GM23338 (cell line): ENCODE measurements around the gene MOSMO. TPM values are rescaled to one million over a fixed set of nuclear protein-coding genes. Genes with fewer than 3 reads are reported as not detected.

Experiments
- ATAC-seq: fragments of 200-7000 bp; cut with Tn5 transposase; 3 replicates; pipeline ENCODE4 v1.9.1; 2020
- DNase-seq: peaks from one replicate; pipeline ENCODE4 v3.0.0-alpha.2; 2015; ENCODE audit warnings: low spot score
- H2AFZ ChIP-seq: fragments of 200-600 bp; sonication (generic); 2 replicates; pipeline ENCODE4 v1.8.0; 2016; ENCODE audit warnings: antibody characterized with exemption, mild to moderate bottlenecking, moderate library complexity
- H3F3A ChIP-seq: fragments of 200-600 bp; sonication (generic); replicated peaks from 2 replicates; pipeline ENCODE4 v1.8.0; 2017; ENCODE audit warnings: antibody characterized with exemption, mixed run types, low read depth
- H3K27ac ChIP-seq: fragments of 200-600 bp; sonication (generic); 2 replicates; pipeline ENCODE4 v1.6.1; 2016; ENCODE audit warnings: low read depth
- H3K27me3 ChIP-seq: fragments of 200-600 bp; sonication (generic); 2 replicates; pipeline ENCODE4 v1.8.0; 2016; ENCODE audit warnings: mild to moderate bottlenecking, mixed run types, moderate library complexity; ENCODE audit not compliant: insufficient read depth
- H3K36me3 ChIP-seq: fragments of 200-600 bp; sonication (generic); 2 replicates; pipeline ENCODE4 v1.8.0; 2016; ENCODE audit warnings: mild to moderate bottlenecking; ENCODE audit not compliant: insufficient read depth
- H3K4me1 ChIP-seq: fragments of 200-600 bp; sonication (generic); 2 replicates; pipeline ENCODE4 v1.8.0; 2016; ENCODE audit warnings: mild to moderate bottlenecking, moderate library complexity; ENCODE audit not compliant: insufficient read depth
- H3K4me2 ChIP-seq: fragments of 200-600 bp; sonication (generic); 2 replicates; pipeline ENCODE4 v1.7.1; 2017; ENCODE audit warnings: mixed run types
- H3K4me3 ChIP-seq: fragments of 200-600 bp; sonication (generic); 2 replicates; pipeline ENCODE4 v1.6.1; 2016; ENCODE audit warnings: mixed run types
- H3K79me2 ChIP-seq: fragments of 200-600 bp; sonication (generic); replicated peaks from 2 replicates; pipeline ENCODE4 v1.8.0; 2017; ENCODE audit warnings: mild to moderate bottlenecking; ENCODE audit not compliant: insufficient read depth
- H3K9me2 ChIP-seq: fragments of 200-600 bp; sonication (generic); 2 replicates; pipeline ENCODE4 v1.8.0; 2017; ENCODE audit not compliant: insufficient read depth
- H4K20me1 ChIP-seq: fragments of 200-600 bp; sonication (generic); replicated peaks from 2 replicates; pipeline ENCODE4 v1.8.0; 2017; ENCODE audit warnings: mild to moderate bottlenecking; ENCODE audit not compliant: insufficient read depth
- H3K27ac Mint-ChIP-seq: 2 replicates; pipeline ENCODE4 v1.8.0; 2020; ENCODE audit warnings: inconsistent platforms, mild to moderate bottlenecking, moderate library complexity, mixed read lengths
- H3K27me3 Mint-ChIP-seq: 3 replicates; pipeline ENCODE4 v1.8.0; 2022; ENCODE audit warnings: low read depth, mild to moderate bottlenecking, moderate library complexity, mixed read lengths, inconsistent platforms; ENCODE audit not compliant: insufficient read depth, poor library complexity
- H3K36me3 Mint-ChIP-seq: 3 replicates; pipeline ENCODE4 v1.8.0; 2021; ENCODE audit warnings: low read depth, mild to moderate bottlenecking, inconsistent platforms, moderate library complexity, mixed read lengths
- H3K4me1 Mint-ChIP-seq: 3 replicates; pipeline ENCODE4 v1.8.0; 2020; ENCODE audit warnings: mild to moderate bottlenecking, inconsistent platforms, mixed read lengths
- H3K4me3 Mint-ChIP-seq: 3 replicates; pipeline ENCODE4 v1.8.0; 2021; ENCODE audit warnings: moderate library complexity, mild to moderate bottlenecking, inconsistent platforms, mixed read lengths
- H3K9me3 Mint-ChIP-seq: 3 replicates; pipeline ENCODE4 v1.8.0; 2020; ENCODE audit warnings: moderate library complexity, mild to moderate bottlenecking, inconsistent platforms, mixed read lengths
- CREB1 ChIP-seq: fragments of 250-450 bp; sonication (Bioruptor Pico); IDR thresholded peaks from 2 replicates; pipeline ENCODE4 v1.5.0; 2020; ENCODE audit warnings: low read depth, mild to moderate bottlenecking, moderate library complexity
- EZH2 ChIP-seq: fragments of 200-600 bp; sonication (generic); IDR thresholded peaks from one replicate; pipeline ENCODE4 v1.8.0; 2017; ENCODE audit warnings: antibody characterized with exemption, mild to moderate bottlenecking, low read depth; ENCODE audit not compliant: unreplicated experiment
- EZH2phosphoT487 ChIP-seq: fragments of 200-600 bp; sonication (generic); IDR thresholded peaks from one replicate; pipeline ENCODE4 v1.8.1; 2018; ENCODE audit warnings: antibody characterized with exemption; ENCODE audit not compliant: unreplicated experiment
- JUNB ChIP-seq: IDR thresholded peaks from one replicate; pipeline ENCODE4 v1.6.1; 2016; ENCODE audit warnings: antibody characterized with exemption; ENCODE audit not compliant: unreplicated experiment
- NANOG ChIP-seq: IDR thresholded peaks from 2 replicates; pipeline ENCODE4 v1.6.1; 2016; ENCODE audit warnings: antibody characterized with exemption, borderline replicate concordance
- POLR2AphosphoS5 ChIP-seq: IDR thresholded peaks from 2 replicates; pipeline ENCODE4 v1.6.1; 2016; ENCODE audit warnings: antibody characterized with exemption, low read depth
- STAT1 ChIP-seq: IDR thresholded peaks from one replicate; pipeline ENCODE4 v1.6.1; 2016; ENCODE audit warnings: antibody characterized with exemption; ENCODE audit not compliant: unreplicated experiment
- ZNF114 ChIP-seq: fragments of 250-450 bp; sonication (Bioruptor Pico); IDR thresholded peaks from 2 replicates; pipeline ENCODE4 v1.5.0; 2020; ENCODE audit warnings: mild to moderate bottlenecking, moderate library complexity
- ZNF331 ChIP-seq: fragments of 250-450 bp; sonication (Bioruptor Pico); IDR thresholded peaks from 2 replicates; pipeline ENCODE4 v1.5.0; 2020; ENCODE audit warnings: low read depth, mild to moderate bottlenecking, moderate library complexity
- polyA plus RNA-seq: library from polyadenylated mRNA; unstranded; fragments of >200 nt; fragmentation: Nextera tagmentation; extraction: Ambion mirVana; gene quantifications from 2 replicates; pipeline ENCODE4 v1.2.1, GENCODE V29; 2016
- total RNA-seq: library from RNA; depleted of rRNA; stranded (reverse); fragments of >200 nt; shearing (Covaris generic); gene quantifications from 2 replicates; pipeline ENCODE4 v1.2.3, GENCODE V29; 2014
- TF ChIP-seq, protein P1 (sequence below): IDR thresholded peaks from one replicate; pipeline ENCODE4 v1.6.1; 2018; ENCODE audit warnings: antibody characterized with exemption; ENCODE audit not compliant: unreplicated experiment
- TF ChIP-seq, protein P2 (sequence below): fragments of 250-450 bp; sonication (Bioruptor Pico); IDR thresholded peaks from 2 replicates; pipeline ENCODE4 v1.5.0; 2020; ENCODE audit warnings: mild to moderate bottlenecking, moderate library complexity
- TF ChIP-seq, protein P3 (sequence below), 2 experiments: fragments of 200-600 bp in 1 of 2; sonication (generic) in 1 of 2; conservative IDR thresholded peaks; 2 replicates each; pipeline versions ENCODE4 v1.5.1 to v1.6.1; 2016 to 2017; ENCODE audit warnings: antibody characterized with exemption in 2 of 2, low read depth in 2 of 2, mild to moderate bottlenecking in 2 of 2, moderate library complexity in 1 of 2
- TF ChIP-seq, protein P4 (sequence below): IDR thresholded peaks from 2 replicates; pipeline ENCODE4 v1.6.1; 2016; ENCODE audit warnings: antibody characterized with exemption

The MOSMO gene
- total and polyA plus RNA-seq, 2 experiments from 2014 or later = 8.7 to 19.2 TPM

DNA sequence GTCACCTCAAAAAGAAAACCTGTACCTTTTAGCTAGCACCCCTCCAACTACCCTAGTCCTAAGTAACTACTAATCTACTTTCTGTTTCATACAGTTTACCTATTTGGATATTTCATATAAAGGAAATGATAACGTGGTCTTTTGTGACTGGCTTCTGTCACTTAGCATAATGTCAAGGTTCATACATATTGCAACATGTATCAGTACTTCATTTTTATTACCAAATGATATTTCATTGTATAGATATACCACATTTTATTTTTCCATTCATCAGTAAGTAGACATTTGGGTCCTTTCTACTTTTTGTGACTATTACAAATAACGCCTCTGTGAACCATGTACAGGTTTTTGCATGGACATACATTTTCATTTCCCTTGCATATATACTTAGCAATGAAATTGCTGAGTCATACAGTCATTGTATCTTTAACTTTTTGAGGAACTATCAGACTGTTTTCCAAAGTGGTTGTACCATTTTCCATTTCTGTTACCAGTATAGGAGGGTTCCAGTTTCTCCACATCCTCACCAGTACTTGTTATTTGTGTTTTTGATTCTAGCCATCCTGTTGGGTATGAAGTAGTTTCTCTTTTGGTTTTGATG, 23.7 kb downstream of the MOSMO start:
- no peak overlapping the region for H3K27ac Mint-ChIP-seq
- peaks cover 6% of the 10 kb centered on the region; the same call in 2 of the 3 replicates for H3K36me3 Mint-ChIP-seq
- TF ChIP-seq CREB1 (CRISPR knock-in tag) (no peak), EZH2phosphoT487 (no peak), ZNF114 (CRISPR knock-in tag) (no peak), STAT1 (no peak), ZNF331 (CRISPR knock-in tag) (no peak), EZH2 (no peak), POLR2AphosphoS5 (no peak), JUNB (no peak), NANOG (no peak)
- TF ChIP-seq, protein P1, sequence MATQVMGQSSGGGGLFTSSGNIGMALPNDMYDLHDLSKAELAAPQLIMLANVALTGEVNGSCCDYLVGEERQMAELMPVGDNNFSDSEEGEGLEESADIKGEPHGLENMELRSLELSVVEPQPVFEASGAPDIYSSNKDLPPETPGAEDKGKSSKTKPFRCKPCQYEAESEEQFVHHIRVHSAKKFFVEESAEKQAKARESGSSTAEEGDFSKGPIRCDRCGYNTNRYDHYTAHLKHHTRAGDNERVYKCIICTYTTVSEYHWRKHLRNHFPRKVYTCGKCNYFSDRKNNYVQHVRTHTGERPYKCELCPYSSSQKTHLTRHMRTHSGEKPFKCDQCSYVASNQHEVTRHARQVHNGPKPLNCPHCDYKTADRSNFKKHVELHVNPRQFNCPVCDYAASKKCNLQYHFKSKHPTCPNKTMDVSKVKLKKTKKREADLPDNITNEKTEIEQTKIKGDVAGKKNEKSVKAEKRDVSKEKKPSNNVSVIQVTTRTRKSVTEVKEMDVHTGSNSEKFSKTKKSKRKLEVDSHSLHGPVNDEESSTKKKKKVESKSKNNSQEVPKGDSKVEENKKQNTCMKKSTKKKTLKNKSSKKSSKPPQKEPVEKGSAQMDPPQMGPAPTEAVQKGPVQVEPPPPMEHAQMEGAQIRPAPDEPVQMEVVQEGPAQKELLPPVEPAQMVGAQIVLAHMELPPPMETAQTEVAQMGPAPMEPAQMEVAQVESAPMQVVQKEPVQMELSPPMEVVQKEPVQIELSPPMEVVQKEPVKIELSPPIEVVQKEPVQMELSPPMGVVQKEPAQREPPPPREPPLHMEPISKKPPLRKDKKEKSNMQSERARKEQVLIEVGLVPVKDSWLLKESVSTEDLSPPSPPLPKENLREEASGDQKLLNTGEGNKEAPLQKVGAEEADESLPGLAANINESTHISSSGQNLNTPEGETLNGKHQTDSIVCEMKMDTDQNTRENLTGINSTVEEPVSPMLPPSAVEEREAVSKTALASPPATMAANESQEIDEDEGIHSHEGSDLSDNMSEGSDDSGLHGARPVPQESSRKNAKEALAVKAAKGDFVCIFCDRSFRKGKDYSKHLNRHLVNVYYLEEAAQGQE = no peak
- TF ChIP-seq, protein P2, sequence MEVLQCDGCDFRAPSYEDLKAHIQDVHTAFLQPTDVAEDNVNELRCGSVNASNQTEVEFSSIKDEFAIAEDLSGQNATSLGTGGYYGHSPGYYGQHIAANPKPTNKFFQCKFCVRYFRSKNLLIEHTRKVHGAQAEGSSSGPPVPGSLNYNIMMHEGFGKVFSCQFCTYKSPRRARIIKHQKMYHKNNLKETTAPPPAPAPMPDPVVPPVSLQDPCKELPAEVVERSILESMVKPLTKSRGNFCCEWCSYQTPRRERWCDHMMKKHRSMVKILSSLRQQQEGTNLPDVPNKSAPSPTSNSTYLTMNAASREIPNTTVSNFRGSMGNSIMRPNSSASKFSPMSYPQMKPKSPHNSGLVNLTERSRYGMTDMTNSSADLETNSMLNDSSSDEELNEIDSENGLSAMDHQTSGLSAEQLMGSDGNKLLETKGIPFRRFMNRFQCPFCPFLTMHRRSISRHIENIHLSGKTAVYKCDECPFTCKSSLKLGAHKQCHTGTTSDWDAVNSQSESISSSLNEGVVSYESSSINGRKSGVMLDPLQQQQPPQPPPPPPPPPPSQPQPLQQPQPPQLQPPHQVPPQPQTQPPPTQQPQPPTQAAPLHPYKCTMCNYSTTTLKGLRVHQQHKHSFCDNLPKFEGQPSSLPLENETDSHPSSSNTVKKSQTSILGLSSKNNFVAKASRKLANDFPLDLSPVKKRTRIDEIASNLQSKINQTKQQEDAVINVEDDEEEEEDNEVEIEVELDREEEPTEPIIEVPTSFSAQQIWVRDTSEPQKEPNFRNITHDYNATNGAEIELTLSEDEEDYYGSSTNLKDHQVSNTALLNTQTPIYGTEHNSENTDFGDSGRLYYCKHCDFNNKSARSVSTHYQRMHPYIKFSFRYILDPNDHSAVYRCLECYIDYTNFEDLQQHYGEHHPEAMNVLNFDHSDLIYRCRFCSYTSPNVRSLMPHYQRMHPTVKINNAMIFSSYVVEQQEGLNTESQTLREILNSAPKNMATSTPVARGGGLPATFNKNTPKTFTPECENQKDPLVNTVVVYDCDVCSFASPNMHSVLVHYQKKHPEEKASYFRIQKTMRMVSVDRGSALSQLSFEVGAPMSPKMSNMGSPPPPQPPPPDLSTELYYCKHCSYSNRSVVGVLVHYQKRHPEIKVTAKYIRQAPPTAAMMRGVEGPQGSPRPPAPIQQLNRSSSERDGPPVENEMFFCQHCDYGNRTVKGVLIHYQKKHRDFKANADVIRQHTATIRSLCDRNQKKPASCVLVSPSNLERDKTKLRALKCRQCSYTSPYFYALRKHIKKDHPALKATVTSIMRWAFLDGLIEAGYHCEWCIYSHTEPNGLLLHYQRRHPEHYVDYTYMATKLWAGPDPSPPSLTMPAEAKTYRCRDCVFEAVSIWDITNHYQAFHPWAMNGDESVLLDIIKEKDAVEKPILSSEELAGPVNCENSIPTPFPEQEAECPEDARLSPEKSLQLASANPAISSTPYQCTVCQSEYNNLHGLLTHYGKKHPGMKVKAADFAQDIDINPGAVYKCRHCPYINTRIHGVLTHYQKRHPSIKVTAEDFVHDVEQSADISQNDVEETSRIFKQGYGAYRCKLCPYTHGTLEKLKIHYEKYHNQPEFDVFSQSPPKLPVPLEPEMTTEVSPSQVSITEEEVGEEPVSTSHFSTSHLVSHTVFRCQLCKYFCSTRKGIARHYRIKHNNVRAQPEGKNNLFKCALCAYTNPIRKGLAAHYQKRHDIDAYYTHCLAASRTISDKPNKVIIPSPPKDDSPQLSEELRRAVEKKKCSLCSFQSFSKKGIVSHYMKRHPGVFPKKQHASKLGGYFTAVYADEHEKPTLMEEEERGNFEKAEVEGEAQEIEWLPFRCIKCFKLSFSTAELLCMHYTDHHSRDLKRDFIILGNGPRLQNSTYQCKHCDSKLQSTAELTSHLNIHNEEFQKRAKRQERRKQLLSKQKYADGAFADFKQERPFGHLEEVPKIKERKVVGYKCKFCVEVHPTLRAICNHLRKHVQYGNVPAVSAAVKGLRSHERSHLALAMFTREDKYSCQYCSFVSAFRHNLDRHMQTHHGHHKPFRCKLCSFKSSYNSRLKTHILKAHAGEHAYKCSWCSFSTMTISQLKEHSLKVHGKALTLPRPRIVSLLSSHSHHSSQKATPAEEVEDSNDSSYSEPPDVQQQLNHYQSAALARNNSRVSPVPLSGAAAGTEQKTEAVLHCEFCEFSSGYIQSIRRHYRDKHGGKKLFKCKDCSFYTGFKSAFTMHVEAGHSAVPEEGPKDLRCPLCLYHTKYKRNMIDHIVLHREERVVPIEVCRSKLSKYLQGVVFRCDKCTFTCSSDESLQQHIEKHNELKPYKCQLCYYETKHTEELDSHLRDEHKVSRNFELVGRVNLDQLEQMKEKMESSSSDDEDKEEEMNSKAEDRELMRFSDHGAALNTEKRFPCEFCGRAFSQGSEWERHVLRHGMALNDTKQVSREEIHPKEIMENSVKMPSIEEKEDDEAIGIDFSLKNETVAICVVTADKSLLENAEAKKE (CRISPR knock-in tag) = no peak
- TF ChIP-seq, protein P3, sequence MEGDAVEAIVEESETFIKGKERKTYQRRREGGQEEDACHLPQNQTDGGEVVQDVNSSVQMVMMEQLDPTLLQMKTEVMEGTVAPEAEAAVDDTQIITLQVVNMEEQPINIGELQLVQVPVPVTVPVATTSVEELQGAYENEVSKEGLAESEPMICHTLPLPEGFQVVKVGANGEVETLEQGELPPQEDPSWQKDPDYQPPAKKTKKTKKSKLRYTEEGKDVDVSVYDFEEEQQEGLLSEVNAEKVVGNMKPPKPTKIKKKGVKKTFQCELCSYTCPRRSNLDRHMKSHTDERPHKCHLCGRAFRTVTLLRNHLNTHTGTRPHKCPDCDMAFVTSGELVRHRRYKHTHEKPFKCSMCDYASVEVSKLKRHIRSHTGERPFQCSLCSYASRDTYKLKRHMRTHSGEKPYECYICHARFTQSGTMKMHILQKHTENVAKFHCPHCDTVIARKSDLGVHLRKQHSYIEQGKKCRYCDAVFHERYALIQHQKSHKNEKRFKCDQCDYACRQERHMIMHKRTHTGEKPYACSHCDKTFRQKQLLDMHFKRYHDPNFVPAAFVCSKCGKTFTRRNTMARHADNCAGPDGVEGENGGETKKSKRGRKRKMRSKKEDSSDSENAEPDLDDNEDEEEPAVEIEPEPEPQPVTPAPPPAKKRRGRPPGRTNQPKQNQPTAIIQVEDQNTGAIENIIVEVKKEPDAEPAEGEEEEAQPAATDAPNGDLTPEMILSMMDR (conservative IDR thresholded peaks at IDR 0.05; ENCODE audit: low read depth in 2 of 2) = no peak
- TF ChIP-seq, protein P4, sequence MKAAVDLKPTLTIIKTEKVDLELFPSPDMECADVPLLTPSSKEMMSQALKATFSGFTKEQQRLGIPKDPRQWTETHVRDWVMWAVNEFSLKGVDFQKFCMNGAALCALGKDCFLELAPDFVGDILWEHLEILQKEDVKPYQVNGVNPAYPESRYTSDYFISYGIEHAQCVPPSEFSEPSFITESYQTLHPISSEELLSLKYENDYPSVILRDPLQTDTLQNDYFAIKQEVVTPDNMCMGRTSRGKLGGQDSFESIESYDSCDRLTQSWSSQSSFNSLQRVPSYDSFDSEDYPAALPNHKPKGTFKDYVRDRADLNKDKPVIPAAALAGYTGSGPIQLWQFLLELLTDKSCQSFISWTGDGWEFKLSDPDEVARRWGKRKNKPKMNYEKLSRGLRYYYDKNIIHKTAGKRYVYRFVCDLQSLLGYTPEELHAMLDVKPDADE = no peak
- Histone ChIP-seq H3K4me1 (no peaks in the 10 kb centered on the region), H4K20me1 (0 out of 2 replicates have a peak, but pooled peaks cover 3% of the 10 kb centered on the region), H3K9me2 (no peaks in the 10 kb centered on the region), H3K4me2 (no peak overlapping the region), H3F3A (no peaks in the 10 kb centered on the region), H3K27ac (no peak overlapping the region), H3K36me3 (no peaks in the 10 kb centered on the region), H3K4me3 (no peak overlapping the region), H2AFZ (no peak overlapping the region), H3K27me3 (no peaks in the 10 kb centered on the region), H3K79me2 (peaks cover 44% of the 10 kb centered on the region)
- no peaks in the 10 kb centered on the region for H3K27me3 Mint-ChIP-seq
- peaks cover 13% of the 10 kb centered on the region; the same call in 2 of the 3 replicates for H3K4me1 Mint-ChIP-seq
- no peaks in the 10 kb centered on the region; the same call in 2 of the 3 replicates for H3K9me3 Mint-ChIP-seq
- DNase-seq = no peak
- ATAC-seq = no peak
- H3K4me3 Mint-ChIP-seq = no peak overlapping the region
